Hematopoietic multipotent progenitor cell treated with erythropoietin and hydrocortisone succinate and interleukin-3 and kit ligand, for 17 days (in vitro differentiated cells): ENCODE measurements around the gene LIMA1.
"Not testable (repeated sequence)": the region's sequence is repeated elsewhere in the genome, so short reads cannot be mapped to it uniquely, and the experiment has no call there.

Source experiments
- DNase-seq: peaks from one replicate; pipeline ENCODE4 v3.0.0-alpha.2; 2015; ENCODE audit warnings: low spot score

Gene LIMA1

DNA sequence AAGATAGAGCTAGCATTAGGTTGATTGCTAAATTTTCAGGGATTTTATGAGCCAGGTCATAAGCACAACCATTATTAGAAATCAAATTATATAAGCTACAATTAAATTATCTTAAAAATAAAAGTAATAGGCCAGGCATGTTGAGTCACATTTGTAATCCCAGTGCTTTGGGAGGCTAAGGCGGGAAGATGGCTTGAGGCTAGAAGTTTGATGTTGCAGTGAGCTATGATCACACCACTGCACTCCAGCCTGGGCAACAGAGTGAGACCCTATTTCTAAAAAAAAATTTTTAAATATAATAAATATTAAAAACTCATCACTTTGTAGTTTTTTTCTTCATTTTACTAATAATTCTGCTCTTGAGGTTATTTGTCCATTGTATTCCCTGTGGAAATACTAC, 1.9 kb upstream of the LIMA1 start:
- DNase-seq, result no peak

DNA sequence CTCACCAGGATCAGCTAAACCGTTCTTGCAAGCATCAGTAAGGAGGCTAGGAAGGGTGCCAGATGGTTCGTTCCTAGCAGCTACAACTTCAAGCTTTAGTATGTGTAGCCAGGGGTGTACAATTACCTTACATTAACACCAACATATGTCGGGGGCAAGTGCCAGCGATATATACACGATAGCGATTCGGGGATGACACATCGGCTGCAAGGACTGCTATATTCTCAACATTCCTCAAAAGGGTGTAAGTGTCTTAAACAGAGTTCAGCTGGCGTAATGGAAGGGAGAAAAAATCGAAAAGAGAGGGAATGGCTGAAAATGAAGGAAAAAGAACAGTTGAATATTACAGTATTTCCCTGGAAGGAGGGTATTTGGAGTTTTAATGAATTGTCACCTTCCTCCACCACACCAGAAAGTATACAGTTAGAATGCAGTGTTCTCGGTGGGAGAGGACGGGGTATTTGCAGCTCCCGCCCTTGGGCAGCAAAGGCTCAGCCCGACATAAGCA, 545 bp downstream of the LIMA1 start:
- DNase-seq, result no peak

DNA sequence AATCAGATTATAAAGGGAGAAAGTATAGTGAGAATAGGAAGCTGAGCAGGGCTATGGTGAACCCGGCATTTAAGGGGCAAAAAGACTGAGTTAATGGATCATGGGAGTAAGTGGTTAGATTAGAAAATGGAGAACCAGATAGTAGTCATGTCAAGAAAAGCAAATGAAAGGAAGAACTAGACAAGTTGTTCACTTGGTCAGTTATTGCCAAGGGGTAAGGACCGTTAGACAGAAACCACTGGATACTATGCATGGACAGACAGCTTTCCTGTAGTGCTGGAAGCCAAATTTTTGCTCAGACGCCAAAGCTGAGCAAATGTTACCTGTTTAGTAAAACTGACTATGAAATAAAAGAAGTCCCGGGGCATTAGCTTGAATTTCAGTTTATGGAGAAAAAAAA, 3.8 kb downstream of the LIMA1 start:
- DNase-seq, result no peak

DNA sequence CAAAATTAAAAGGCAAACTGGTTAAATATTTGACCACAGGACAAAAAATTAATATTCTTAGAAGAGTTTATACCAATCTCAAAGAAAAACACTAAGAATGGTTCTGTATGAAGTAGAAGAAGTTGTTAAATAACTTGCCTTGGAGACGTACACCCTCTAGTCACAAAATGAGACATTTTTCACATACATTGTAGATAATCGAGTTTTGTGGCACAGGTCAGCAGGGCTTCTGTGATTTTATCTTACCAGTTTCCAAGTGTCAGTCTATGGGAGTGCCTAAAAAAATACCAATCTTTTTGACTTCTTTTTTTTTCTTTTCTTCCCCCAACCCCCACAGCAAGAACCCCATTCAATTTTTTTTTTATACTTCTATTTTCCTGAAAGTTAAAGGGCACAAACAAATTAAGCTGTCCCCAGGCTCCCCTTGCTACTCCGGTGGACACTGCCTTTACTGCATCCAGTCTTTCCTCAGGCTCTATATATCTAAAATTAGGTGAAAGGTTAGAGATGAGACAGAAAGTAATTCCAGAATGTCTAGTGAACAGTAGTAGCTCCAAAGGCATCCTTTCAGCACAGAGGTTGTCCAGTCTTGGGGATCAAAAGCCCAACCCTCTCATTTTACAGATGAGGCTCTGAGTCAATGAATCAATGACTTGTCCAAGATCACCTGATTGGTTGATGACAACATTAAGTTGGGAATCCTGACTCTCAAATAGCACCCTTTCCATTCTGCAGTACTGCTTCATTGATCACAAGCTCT, 6.2 kb downstream of the LIMA1 start:
- no peak for DNase-seq

DNA sequence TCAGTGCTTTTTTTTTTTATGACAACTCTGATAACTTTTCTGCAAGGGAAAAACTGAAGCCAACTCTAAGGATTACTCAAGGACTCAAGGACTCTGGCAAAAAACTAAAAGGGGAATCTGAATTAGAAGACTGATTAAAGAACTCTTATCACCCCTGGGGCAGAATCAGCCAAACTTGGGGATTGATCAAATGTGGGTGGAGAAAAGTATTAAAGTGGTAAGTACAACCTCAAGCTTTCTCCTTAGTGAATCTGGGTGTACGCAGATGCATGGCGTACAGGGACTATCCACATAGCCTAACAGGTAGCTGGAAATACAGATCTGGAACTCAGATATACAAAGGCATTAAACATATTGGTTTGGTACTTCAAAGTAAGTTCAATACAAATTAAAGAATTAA, 7.3 kb downstream of the LIMA1 start:
- DNase-seq, result no peak

DNA sequence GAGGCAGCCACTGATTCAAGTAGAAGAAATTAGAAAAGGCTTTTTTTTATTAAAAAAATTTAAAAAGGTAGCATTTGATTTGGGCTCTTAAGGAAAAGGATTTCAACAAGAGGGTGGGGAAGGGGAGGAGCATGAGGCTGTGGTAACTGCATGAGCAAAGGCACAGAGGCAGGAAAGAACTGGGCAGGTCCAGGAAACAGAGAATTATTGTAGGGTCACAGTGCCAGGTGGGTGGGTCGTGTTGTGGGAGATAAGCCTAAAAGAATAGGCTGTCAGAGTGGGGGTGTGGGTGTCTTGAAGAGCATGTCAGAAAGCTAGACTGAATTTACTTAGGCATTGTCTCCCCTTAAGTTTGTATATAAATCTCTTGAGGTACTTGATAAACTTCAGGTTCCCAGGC, 7.8 kb downstream of the LIMA1 start:
- no peak for DNase-seq

DNA sequence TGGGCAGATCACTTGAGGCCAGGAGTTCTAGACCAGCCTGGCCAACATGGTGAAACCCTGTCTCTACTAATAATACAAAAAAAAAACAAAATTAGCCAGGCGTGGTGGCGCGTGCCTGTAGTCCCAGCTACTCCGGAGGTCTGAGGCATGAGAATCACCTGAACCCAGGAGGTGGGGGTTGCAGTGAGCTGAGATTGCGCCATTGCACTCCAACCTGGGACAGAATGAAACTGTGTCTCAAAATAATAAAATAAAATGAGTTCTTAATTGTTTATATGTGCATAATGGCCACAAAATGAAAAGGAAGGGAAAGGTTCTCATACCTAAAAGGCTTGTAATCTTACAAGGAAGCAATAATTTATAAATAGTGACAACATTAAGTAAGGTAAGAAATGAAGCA, 8.2 kb downstream of the LIMA1 start:
- not testable (repeated sequence) for DNase-seq

DNA sequence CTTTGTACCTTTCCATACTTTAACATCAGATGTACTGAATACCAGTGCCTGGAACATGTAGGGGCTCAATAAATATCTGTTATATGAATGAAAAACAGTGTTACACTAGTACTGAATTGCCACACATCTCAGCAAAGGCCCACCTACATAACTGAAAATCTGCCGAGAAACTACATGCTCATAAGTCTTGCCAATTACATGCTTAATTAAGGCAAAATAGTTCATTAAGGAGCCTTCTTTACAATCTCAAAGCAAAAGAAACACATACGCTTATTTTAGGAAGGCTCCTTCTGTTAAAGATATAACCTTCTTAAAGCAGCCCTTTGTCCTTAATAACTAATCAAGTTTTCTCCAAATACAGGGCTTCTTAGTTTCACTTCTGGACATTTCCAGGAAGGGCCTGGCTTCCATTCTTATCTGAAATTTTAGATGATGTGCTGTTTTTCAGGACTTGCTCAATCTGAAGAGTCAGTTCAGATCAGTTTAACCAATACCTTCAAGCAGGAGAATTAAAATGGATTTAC, 11.5 kb downstream of the LIMA1 start:
- no peak for DNase-seq

DNA sequence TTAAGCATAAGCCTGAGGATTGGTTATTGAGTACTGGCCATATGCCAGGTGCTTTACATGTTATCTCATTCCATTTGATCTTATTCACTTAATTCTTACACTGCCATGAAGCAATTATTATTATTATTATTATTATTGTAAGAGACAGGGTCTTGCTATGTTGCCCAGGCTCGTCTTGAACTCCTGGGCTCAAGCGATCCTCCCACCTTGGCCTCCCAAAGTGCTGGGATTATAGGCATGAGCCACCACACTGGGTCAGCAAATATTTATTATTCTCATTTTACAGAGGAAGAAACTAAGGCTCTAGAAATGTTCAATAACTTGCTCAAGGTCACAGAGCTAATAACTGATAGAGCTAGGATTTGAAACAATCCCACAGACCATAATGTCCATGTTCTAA, 14.8 kb downstream of the LIMA1 start:
- DNase-seq, result no peak

DNA sequence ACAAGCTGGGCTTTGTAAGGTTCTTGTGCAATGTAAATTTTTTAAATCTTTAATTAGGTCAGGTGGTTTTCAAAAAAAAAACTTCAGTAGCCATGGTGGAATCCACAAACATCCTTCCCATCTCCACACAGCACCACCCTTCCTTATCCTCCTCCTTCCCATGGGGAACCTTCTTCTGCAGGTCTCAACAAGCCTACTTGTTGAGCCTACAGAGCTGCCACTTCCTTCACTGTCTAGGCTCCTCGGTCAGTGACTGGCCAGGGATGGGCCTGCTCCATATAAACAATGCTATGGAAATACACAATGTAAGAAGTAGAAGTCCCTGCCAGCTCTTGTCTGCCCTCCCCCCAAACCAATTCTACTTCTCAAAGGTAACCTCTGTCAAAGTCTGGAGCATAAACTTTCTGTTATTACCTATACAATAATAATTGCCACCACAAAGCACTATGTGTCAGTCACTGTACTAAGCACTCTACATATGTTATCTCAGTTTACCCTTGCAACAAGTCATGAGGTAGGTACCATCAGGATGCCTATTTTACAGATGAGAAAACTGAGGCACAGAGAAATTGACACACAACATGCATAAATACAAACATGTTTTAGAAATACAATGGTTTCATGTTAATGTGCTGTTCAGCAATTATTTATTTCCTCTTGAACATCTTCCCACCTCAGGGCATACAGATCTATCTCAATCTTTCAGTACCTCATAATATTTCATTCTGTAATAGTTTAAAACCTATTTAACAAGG, 17.4 kb downstream of the LIMA1 start:
- DNase-seq, result no peak

DNA sequence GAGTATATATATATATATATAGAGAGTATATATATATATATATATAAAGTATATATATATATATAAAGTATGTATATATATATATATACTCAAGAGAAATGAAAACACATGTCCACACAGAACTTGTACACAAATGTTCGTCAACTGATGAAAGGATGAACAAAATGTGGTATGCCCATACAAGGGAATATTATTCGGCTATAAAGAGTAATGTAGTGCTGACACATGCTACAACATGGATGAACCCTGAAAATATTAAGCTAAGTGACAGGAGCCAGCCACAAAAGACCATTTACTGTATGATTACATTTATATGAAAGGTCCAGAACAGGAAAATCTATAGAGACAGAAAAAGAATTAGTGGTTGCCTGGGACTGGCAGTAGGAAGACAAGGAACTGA, 19.5 kb downstream of the LIMA1 start:
- DNase-seq, result no peak

DNA sequence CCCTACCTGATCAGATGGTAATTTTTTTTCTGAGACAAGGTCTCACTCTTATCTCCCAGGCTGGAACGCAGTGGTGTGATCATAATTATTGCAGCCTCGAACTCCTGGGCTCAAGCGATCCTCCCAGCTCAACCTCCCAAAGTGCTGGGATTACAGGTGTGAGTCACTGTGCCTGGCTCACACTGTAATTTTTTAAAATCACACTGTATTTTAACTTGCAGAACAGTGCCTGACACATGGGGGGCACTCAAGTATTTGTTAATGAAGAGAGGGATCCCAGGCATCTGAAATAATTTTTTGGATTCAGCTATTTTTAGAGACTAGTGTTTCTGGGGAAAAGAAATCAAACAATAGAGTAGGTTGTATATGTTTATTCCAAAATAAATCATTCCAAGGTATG, 21.7 kb downstream of the LIMA1 start:
- no peak for DNase-seq

DNA sequence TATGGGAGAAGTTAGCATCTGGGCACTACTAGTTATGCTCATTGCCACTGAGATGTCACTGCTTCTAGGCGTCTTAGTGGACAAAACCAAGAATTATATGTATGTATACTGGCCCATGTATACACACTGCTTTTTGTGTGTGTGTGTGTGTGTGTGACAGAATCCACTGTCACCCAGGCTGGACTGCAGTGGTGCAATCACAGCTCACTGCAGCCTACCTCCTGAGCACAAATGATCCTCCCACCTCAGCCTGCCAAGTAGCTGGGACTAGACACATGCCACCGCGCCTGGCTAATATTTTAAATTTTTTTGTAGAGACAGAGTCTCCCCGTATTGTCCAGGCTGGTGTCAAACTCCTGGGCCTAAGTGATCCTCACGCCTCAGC, 25.2 kb downstream of the LIMA1 start:
- no peak for DNase-seq

DNA sequence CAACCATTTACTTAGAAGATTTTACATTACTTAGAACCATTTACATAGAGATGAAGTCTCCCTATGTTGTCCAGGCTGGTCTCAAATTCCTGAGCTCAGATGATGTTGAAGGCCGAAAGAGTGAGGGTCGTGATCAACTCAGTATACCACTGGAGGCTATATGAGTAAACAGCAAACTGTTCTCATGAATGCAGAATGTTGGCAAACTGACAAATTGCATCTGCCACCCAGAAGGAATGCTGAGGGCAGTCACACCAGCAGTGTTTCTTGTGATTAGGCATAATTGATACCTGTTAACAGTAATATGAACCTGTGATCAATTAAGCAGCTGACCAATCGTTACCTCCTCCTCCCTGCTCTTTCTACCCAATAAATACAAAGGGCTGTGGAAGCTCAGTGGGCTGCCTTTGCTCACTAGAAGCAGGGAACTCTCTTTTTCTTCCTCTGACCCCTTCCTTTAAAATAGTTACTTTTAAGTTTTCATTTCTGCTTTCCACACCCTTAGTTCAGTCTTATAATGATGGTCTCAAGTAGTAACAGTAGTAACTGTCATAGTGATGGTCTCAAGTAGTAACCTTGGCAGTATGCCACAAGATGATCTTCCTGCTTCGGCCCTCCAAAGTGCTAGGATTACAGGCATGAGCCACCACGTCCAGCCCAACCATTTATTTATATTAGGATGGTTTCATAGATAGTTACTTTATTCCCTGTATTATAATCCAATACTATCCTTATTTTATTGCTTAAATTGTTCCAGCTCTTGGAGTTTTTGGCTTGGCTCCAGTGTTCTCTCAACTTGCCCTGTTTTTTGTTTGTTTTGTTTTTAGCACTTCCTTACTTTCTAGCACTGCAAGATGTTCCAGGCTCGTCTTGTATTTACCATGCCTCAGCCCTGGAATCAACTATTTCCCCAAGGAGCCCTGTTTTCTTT, 25.8 kb downstream of the LIMA1 start:
- no peak for DNase-seq

DNA sequence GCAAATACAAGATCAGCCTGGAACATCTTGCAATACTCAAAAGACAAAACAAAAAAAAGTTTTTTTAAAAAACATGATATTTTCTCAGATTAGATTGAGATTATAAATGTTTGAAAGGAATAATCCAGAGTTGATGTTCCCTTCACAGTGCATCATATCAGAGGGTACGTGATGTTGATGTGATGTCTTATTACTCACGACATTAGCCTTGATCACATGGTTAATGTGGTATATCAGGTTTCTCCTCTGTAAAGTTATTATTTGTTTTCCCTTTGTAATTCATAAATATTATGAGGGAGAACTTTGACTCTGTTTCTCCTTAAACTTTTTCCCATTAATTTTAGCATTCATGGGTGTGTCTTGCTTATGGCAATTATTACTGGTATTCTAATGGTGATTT, 26.6 kb downstream of the LIMA1 start:
- DNase-seq, result no peak

DNA sequence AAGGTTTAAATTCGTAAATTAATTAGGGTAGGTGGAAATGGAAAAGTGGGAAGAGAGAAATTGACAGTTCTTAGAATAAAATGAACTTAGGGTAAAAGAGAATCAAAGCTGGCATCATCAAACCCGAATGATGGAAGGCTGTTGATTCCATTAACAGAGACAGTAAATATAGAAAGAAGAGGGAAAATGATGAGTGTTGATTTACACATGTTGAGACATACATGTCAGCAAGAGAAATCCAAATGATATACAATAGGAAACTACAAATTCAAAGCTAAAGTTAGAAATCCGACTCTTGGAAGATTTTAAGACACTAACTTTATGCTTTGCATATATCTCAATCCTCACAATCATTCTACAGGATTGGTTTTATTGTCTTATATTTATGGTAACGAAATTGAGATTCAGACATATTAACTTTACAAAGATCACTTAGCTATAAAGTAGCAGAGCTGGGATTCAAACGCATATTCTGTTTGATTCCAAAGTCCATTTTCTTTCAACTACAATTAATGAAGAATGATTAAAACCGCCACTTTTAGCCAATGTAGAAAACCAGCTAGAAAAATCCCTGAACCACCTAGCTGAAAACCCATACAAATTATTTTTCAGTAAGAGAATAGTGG, 30.2 kb downstream of the LIMA1 start:
- no peak for DNase-seq

DNA sequence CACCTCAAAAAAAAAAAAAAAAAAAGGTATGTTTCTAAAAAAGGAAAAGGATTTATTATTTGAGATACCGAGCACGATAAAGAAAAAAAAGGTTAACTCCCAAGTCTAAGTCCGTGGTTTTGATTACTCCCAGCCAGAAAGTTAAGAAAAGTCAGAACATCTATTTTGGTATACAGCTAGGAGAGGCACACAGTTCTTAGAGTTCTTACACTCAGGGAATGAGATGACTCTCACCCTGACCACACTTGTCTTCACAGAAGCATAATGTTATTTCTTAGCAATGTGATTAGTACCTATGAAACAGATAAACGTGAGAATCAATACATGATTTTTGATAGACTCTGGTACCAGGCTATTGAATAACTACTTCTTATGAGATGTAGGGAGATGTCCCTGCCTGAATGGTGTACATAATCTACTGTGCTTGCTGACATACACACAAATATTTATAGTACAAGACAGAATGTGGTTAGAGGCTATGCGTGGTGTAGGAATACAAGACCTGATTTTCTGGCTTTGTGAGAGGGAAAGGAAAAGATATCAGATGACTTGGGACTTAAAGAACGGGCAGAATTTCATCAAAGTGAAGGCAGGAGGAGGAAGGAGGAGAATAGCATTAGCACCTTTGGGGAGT, 31.6 kb downstream of the LIMA1 start:
- DNase-seq, result no peak

DNA sequence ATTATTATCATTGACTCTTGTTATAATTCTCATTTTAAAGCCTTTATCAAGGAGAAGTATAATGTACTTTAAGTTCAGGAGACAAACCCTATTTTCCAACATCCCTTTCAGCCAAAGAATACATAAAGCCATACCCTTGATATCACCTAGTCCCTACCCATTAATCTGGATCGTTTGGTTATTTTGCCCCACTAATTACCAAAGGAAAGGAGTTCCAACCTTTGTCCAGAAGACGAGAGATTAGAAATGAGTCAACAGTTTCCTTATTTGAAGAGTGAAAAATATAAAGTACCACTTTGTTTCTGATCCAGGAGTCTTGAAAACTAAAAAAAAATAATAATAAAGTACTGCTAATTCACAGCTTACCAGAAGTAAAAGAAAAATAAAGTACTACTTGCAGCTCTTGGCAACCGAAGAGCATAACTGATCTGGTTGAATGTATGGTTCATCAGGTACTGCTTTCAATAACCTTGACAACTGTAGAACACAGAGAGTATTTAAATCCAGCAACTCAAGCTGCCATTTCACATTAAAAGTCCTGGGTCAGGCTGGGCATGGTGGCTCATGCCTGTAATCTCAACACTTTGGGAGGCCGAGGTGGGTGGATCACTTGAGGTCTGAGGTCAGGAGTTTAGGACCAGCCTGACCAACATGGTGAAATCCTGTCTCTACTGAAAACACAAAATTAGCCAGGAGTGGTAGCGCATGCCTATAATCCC, 33.7 kb downstream of the LIMA1 start:
- no peak for DNase-seq

DNA sequence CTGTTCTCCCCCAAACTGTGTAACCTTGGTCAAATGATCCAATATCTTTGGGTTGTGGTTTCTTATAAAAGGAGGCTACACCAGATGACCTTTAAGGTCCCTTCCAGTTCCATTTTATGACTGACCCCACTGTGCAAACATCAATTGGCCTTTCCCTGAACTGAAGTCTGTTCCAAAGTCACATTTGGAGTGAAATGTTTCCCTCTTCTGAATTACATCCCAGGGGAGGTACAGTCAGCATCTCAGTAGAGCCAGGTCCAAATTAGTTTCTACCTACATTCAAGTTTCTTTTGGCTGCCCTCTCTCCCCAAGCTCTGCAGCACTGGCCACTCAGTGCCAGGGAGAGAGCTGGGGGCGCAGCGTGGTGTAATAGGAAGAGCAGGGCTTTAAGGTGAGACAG, 34.4 kb downstream of the LIMA1 start:
- DNase-seq, result no peak

DNA sequence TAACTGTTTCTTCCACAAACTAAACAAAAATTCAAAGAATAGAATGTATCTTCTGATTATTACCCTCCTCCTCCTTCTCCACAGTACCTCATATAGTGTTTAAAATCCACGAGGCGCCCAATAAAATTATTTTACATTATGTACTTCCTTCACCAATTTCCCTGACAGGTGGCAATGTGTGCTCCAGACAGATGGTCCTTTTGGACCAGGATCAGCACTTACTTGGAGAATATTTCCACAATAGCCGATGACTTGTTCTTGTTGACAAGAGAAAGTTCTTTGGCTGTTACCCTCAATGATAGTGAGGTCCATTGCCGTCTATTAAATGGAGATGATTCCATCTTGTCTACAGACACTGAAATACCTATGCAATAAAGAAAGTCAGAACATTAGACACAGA, 34.9 kb downstream of the LIMA1 start:
- no peak for DNase-seq

DNA sequence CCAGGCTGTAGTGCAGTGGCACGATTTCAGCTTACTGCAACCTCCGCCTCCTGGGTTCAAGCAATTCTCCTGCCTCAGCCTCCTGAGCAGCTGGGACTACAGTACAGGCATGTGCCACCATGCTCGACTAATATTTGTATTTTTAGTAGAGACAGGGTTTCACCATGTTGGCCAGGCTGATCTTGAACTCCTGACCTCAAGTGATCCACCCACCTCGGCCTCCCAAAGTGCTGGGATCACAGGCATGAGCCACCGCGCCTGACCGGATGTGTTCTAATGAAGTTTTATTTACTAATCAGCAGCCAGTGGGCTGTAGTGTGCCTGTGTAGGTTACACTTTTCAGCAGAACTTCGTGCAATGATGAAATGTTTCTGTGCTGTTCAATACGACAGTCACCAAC, 35.7 kb downstream of the LIMA1 start:
- DNase-seq, result not testable (repeated sequence)
